Measurements from ENCODE around the gene EPB41L1. TPM values are rescaled to one million over a fixed set of nuclear protein-coding genes. Genes with fewer than 3 reads are reported as not detected.

EPB41L1 gene
- polyA plus RNA-seq, 1 donor (not counting 4 experiments of a cell fraction or from before 2014, with no cell fraction given): 1.2 TPM

GRCh38 chr20:36182604-36183154, 28.1 kb downstream of the EPB41L1 start:
- Histone ChIP-seq H3K9ac (ENCODE audit: control insufficient read depth, extremely low read depth, insufficient read depth, low read length) (no peak overlapping the region), H3K36me3 (ENCODE audit: control insufficient read depth in 2 of 2, extremely low read depth in 1 of 2, insufficient read depth in 2 of 2, low read length in 2 of 2) (no peaks in the 10 kb centered on the region), H3K4me3 (ENCODE audit: control insufficient read depth in 2 of 3, extremely low read depth in 1 of 3, insufficient read depth in 2 of 3, low read depth in 1 of 3, low read length in 3 of 3) (no peak overlapping the region), H3K4me2 (ENCODE audit: control insufficient read depth, extremely low read depth, insufficient read depth, low read depth, low read length) (no peak overlapping the region), H3K27me3 (ENCODE audit: control insufficient read depth, extremely low read depth, insufficient read depth, low read length) (no peaks in the 10 kb centered on the region), H3K79me2 (ENCODE audit: control insufficient read depth, insufficient read depth, low read length) (no peaks in the 10 kb centered on the region), H3K9me1 (ENCODE audit: control insufficient read depth, extremely low read depth, insufficient read depth, low read length) (no peaks in the 10 kb centered on the region), H3K27ac (ENCODE audit: control insufficient read depth, insufficient read depth, low read length) (no peak overlapping the region), H3K4me1 (ENCODE audit: control insufficient read depth, extremely low read depth, insufficient read depth, low read length) (no peaks in the 10 kb centered on the region), H2AFZ (ENCODE audit: control insufficient read depth, low read length) (no peak overlapping the region), H3K9me3 (ENCODE audit: control insufficient read depth, low read depth, low read length) (no peaks in the 10 kb centered on the region), H4K20me1 (ENCODE audit: control insufficient read depth, extremely low read depth, insufficient read depth, low read length) (no peaks in the 10 kb centered on the region)
- dilution Hi-C loops (cut with MboI; ENCODE audit: extremely low pct_ligation_motif_present, low sequenced_read_pairs): no loop called here
- DNase-seq (ENCODE audit: low read depth, low spot score) (no peak), FAIRE-seq (no peak)
- TF ChIP-seq CTCF (optimal IDR thresholded peaks at IDR 0.05 in 1 of 3, IDR thresholded peaks at IDR 0.05 in 1 of 3, conservative IDR thresholded peaks at IDR 0.05 in 1 of 3; ENCODE audit: extremely low read depth in 1 of 3, insufficient read depth in 2 of 3, low read length in 3 of 3) (no peak), EZH2 (IDR thresholded peaks at IDR 0.05; ENCODE audit: low read length) (no peak)

GRCh38 chr20:36183155-36183944, 28.8 kb downstream of the EPB41L1 start:
- no peak overlapping the region for H3K4me3 ChIP-seq (ENCODE audit: control insufficient read depth in 2 of 3, extremely low read depth in 1 of 3, insufficient read depth in 2 of 3, low read depth in 1 of 3, low read length in 3 of 3)
- no peaks in the 10 kb centered on the region for H3K9me3 ChIP-seq (ENCODE audit: control insufficient read depth, low read depth, low read length)
- no peak overlapping the region for H3K4me2 ChIP-seq (ENCODE audit: control insufficient read depth, extremely low read depth, insufficient read depth, low read depth, low read length)
- no peak overlapping the region for H3K9ac ChIP-seq (ENCODE audit: control insufficient read depth, extremely low read depth, insufficient read depth, low read length)
- FAIRE-seq: no peak
- H3K79me2 ChIP-seq (ENCODE audit: control insufficient read depth, insufficient read depth, low read length): no peaks in the 10 kb centered on the region
- DNase-seq (ENCODE audit: low read depth, low spot score): no peak
- TF ChIP-seq EZH2 (IDR thresholded peaks at IDR 0.05; ENCODE audit: low read length) (no peak), CTCF (optimal IDR thresholded peaks at IDR 0.05 in 1 of 3, IDR thresholded peaks at IDR 0.05 in 1 of 3, conservative IDR thresholded peaks at IDR 0.05 in 1 of 3; ENCODE audit: extremely low read depth in 1 of 3, insufficient read depth in 2 of 3, low read length in 3 of 3) (no peak)
- H3K4me1 ChIP-seq (ENCODE audit: control insufficient read depth, extremely low read depth, insufficient read depth, low read length): no peaks in the 10 kb centered on the region
- H3K9me1 ChIP-seq (ENCODE audit: control insufficient read depth, extremely low read depth, insufficient read depth, low read length): no peaks in the 10 kb centered on the region
- no peaks in the 10 kb centered on the region for H3K36me3 ChIP-seq (ENCODE audit: control insufficient read depth in 2 of 2, extremely low read depth in 1 of 2, insufficient read depth in 2 of 2, low read length in 2 of 2)
- no peak overlapping the region for H3K27ac ChIP-seq (ENCODE audit: control insufficient read depth, insufficient read depth, low read length)
- no peak overlapping the region for H2AFZ ChIP-seq (ENCODE audit: control insufficient read depth, low read length)
- no peaks in the 10 kb centered on the region for H4K20me1 ChIP-seq (ENCODE audit: control insufficient read depth, extremely low read depth, insufficient read depth, low read length)
- dilution Hi-C loops (cut with MboI; ENCODE audit: extremely low pct_ligation_motif_present, low sequenced_read_pairs): no loop called here
- no peaks in the 10 kb centered on the region for H3K27me3 ChIP-seq (ENCODE audit: control insufficient read depth, extremely low read depth, insufficient read depth, low read length)
